Stomach smooth muscle (tissue), 2 donors: ENCODE results near the gene CD38.
A peak's percentile ranks its signal among the peaks of the same experiment; 100 is the strongest.

Experiments
- H3K27ac ChIP-seq: one replicate; pipeline ENCODE4 v1.7.0; 2013; ENCODE audit warnings: mild to moderate bottlenecking, low read length, inconsistent platforms
- H3K27me3 ChIP-seq, 2 donors: one replicate each; pipeline ENCODE4 v1.7.0; 2013; ENCODE audit warnings: low read length in 2 of 2; ENCODE audit not compliant: insufficient read depth in 2 of 2, control insufficient read depth in 1 of 2
- H3K36me3 ChIP-seq, 2 donors: one replicate each; pipeline ENCODE4 v1.7.0; 2013; ENCODE audit warnings: low read length in 2 of 2; ENCODE audit not compliant: control insufficient read depth in 2 of 2, insufficient read depth in 2 of 2
- H3K4me1 ChIP-seq: one replicate; pipeline ENCODE4 v1.7.0; 2013; ENCODE audit warnings: low read length; ENCODE audit not compliant: control insufficient read depth, insufficient read depth
- H3K4me3 ChIP-seq, 2 donors: one replicate each; pipeline ENCODE4 v1.7.0; 2013; ENCODE audit warnings: low read length in 2 of 2
- H3K9ac ChIP-seq, 2 donors: one replicate each; pipeline ENCODE4 v1.7.0; 2013; ENCODE audit warnings: low read length in 2 of 2, mild to moderate bottlenecking in 1 of 2
- H3K9me3 ChIP-seq, 2 donors: one replicate each; pipeline ENCODE4 v1.7.0; 2013; ENCODE audit warnings: low read length in 2 of 2; ENCODE audit not compliant: control insufficient read depth in 2 of 2
- donor health status: healthy.
- donor health status: Pancreatic carcinoma.

CD38 gene

DNA sequence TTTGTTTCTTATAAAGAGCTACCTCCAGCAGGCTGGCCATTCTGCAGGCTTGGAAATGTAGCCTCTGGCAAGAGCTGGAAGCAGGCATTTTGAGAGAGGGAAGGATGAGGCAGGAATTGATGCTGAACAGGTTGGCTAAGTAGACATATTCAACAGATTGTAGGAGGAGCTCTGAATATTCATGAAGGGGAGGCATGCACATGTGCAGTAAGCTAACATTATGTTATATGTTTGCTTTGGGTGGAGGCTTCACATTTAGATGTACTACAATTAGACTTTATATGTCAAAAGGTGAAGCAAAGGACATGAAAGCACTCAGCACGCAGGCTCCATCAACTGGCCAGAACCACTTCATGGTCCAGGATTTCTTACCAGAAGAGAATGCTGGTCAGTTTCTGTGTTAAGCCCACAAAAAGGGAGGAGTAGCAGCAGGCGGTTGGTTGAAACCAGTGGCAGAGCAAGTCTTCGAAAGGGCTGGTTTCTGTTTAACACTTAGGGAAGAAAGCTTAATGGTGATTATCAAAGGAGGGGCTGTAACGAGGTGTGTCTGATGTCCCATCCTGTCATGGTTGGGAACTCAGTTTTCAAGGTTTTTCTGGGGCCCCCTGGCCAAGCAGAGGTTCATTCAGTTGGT, 105.6 kb downstream of the CD38 start:
- Histone ChIP-seq H3K27ac (no peak overlapping the region), H3K9me3 (no peaks in the 10 kb centered on the region), H3K4me3 (no peak overlapping the region), H3K27me3 (no peaks in the 10 kb centered on the region), H3K4me1 (peaks cover 7% of the 10 kb centered on the region), H3K9ac (no peak overlapping the region), H3K36me3 (no peaks in the 10 kb centered on the region)

DNA sequence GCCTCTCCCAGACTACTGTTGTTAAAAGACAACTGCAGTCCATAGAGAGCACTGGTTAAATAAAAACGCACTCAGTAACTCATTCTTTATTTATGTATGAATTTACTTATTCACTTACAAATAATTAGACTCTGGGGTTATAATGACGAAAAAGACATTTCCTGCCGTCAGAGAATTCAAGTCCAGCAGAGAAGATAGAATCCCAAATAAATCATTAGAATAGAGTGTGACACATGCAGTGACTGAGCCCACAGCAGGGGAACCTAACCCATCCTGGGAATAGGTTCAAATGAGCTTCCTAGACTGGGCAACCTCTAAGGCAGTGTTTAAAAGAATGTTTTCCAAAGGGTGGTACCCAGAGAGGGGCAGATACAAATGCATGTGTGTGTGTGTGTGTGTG, 106.5 kb downstream of the CD38 start:
- no peaks in the 10 kb centered on the region for H3K9me3 ChIP-seq
- peaks cover 7% of the 10 kb centered on the region for H3K4me1 ChIP-seq
- H3K36me3 ChIP-seq = no peaks in the 10 kb centered on the region
- no peaks in the 10 kb centered on the region for H3K27me3 ChIP-seq
- H3K9ac ChIP-seq = no peak overlapping the region
- no peak overlapping the region for H3K27ac ChIP-seq
- no peak overlapping the region for H3K4me3 ChIP-seq

DNA sequence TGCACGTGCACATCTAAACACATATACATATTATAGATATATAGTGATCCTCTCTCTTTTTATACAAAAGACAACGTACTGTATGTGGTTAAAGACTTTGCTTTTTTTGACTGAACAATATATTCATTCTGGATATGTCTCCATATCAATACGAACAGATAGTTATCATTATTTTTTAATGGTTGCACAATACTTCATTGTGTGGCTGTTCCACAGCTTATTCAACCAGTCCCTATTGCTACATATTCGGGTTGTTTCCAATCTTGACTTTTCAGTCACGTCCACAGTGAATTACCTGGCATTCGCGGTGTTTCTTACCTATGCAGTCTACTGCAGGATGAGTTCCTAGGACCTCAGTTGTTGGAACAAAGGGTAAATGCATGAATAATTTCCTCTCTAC, 107.3 kb downstream of the CD38 start:
- H3K36me3 ChIP-seq = no peaks in the 10 kb centered on the region
- no peak overlapping the region for H3K9ac ChIP-seq
- no peak overlapping the region for H3K4me3 ChIP-seq
- peaks cover 7% of the 10 kb centered on the region for H3K4me1 ChIP-seq
- H3K27ac ChIP-seq = no peak overlapping the region
- no peaks in the 10 kb centered on the region for H3K27me3 ChIP-seq
- no peaks in the 10 kb centered on the region for H3K9me3 ChIP-seq

DNA sequence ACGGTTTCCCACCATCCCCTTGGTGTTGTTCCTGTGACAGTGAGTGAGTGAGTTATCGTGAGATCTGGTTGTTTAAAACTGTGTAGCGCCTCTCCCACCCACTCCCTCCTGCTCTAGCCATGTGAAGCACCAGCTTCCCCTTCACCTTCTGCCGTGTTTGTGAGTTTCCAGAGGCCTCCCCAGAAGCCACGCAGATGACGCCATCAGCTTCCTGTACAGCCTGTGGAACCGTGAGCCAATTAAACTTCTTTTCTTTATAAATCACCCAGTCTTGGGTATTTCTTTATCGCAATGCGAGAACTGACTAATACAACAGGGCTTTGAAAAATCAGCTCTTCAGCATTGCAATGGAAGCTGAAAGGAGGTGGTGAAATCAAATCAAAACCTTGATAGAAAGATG, 110.4 kb downstream of the CD38 start:
- H3K27me3 ChIP-seq = no peaks in the 10 kb centered on the region
- H3K4me1 ChIP-seq = peaks cover 3% of the 10 kb centered on the region
- no peaks in the 10 kb centered on the region for H3K9me3 ChIP-seq
- no peaks in the 10 kb centered on the region for H3K36me3 ChIP-seq
- no peak overlapping the region for H3K4me3 ChIP-seq
- H3K9ac ChIP-seq = no peak overlapping the region
- H3K27ac ChIP-seq = no peak overlapping the region

DNA sequence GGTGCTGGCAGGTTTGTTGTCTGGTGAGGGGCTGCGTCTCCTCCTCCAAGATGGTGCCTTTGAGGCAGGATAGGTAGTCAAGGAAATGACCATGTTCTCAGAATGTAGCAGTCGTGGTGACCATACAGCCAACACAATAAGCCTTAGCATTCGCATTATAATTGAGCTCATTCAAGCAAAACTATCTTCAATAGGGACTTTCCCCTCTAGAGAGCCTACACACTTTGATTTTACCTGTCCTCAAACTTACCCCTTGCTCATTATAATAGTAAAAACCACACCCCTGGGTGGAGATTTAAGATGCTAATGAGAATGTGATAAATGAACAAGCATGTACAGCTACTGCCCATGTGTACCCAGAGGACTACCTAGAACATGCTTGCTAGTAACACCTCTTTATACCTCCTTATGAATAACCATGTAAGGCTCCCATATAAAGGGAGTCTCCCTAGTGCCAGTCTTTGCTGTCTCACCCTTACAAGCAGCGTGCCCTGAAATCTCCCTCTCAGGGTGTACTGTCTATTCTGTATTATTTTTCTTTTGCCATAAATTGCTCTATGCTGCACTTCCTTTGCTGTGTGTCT, 112.2 kb downstream of the CD38 start:
- H3K36me3 ChIP-seq = no peaks in the 10 kb centered on the region
- H3K9me3 ChIP-seq = no peaks in the 10 kb centered on the region
- no peak overlapping the region for H3K4me3 ChIP-seq
- H3K27ac ChIP-seq = no peak overlapping the region
- peaks cover 8% of the 10 kb centered on the region for H3K4me1 ChIP-seq
- no peaks in the 10 kb centered on the region for H3K27me3 ChIP-seq
- no peak overlapping the region for H3K9ac ChIP-seq

DNA sequence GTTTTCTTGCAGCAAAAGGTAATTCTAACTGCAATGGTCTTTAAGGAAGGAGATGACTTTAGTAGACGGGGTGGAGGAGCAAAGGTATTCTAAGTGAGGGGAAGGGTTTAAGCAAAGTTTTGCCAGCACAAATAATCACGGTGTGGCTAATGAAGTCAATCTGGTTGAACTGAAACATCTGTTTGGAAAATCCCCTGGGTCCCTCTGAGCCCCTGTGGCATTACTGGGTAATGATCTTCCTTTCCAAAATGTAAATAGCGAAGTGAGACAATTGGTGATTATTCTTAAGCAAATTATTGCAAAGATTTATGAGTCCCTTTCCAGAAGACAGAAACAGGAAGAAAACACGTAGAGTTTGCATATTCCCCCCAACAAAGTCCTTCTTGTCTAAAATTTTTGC, 113.2 kb downstream of the CD38 start:
- H3K9me3 ChIP-seq = no peaks in the 10 kb centered on the region
- H3K27ac ChIP-seq = no peak overlapping the region
- peaks cover 12% of the 10 kb centered on the region for H3K4me1 ChIP-seq
- no peaks in the 10 kb centered on the region for H3K27me3 ChIP-seq
- H3K4me3 ChIP-seq = no peak overlapping the region
- H3K36me3 ChIP-seq = no peaks in the 10 kb centered on the region
- no peak overlapping the region for H3K9ac ChIP-seq

DNA sequence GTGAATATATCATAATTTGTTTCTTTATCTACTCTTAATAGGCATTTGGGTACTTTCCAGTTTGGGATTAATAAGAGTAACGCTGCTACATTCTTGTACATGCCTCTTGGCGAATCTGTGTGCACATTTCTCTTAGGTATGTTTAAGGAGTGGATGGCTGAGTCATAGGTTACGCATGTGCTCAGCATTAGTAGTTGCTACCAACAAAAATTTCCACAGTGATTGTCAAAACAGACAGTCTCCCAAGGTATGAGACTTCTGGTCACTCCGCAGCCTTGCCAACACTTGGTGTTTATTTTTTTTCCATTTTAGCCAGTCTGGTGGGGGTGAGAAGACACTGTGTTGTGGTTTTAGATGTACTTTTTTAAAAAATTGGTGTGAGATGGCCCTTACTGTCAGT, 115.8 kb downstream of the CD38 start:
- no peaks in the 10 kb centered on the region for H3K36me3 ChIP-seq
- H3K4me3 ChIP-seq = no peak overlapping the region
- no peaks in the 10 kb centered on the region for H3K9me3 ChIP-seq
- peaks cover 17% of the 10 kb centered on the region for H3K4me1 ChIP-seq
- H3K9ac ChIP-seq = no peak overlapping the region
- no peaks in the 10 kb centered on the region for H3K27me3 ChIP-seq
- H3K27ac ChIP-seq = peak overlapping the region; percentile 49

DNA sequence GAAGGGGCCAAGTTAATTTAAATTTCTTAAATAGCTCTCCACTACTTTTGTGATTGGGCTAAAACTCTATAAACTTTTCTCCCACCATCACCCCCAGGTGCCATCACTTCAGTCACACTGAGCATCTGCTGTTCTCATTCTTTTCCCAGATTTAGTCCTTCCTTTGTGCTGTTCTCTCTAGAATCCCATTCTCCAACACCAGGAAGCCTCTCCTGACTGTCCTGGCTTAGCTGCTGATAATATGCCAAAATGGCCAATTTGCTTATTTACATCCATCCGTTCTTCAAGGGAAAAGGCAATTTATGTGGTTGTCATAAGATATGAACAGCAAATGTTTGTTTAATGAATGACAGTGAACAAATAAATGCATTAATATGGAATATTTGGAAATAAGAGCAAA, 116.3 kb downstream of the CD38 start:
- H3K9me3 ChIP-seq = no peaks in the 10 kb centered on the region
- H3K27ac ChIP-seq = peak overlapping the region; percentile 49
- H3K4me1 ChIP-seq = peaks cover 17% of the 10 kb centered on the region
- no peak overlapping the region for H3K9ac ChIP-seq
- no peaks in the 10 kb centered on the region for H3K27me3 ChIP-seq
- no peaks in the 10 kb centered on the region for H3K36me3 ChIP-seq
- H3K4me3 ChIP-seq = no peak overlapping the region

DNA sequence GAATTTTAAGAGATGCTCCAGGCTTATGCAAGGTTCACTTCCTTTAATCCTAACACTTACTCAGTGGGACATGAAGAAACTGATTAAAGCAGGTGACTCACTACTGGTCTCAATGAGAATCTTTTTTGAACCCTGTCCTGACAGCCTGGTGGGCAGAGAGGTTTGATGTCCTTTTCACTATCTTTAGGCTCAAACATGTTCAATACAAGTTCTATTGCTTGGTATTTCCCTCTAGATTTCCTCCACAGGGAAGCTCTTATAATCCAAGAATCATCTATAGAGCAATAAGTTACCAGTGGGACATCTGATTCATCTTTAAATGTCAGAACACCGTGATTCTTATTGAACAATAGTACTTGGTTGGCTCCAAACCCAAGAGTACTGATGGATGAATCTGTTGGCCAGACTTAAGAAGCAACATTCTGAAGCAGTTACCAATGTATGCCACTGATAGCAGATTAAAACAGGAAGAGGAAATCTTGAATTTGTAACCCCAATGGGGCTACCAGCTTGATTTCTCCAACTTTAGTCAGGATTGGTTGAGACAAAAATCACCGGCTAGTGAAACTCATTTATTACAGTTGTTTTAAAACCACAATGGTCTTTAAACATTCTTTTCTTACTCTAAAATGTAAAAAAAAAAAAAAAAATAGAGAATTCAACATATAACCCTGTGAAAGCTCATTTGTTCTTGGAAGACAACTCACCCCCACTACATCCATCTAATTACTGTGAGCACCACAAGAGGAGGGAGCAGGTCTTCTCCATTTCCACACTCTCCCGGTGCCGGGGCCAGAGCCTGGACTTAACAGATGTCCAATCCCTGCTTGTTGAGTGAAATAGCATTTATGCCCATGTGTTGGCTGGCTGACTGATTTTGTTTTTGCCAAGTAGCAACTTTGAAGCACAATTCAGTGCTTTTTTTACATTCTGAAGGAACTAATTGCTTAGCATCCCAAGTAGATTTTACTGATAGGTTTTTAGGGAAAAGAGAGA, 117.1 kb downstream of the CD38 start:
- H3K9me3 ChIP-seq = no peaks in the 10 kb centered on the region
- H3K4me1 ChIP-seq = peaks cover 17% of the 10 kb centered on the region
- no peaks in the 10 kb centered on the region for H3K36me3 ChIP-seq
- H3K27ac ChIP-seq = no peak overlapping the region
- H3K4me3 ChIP-seq = no peak overlapping the region
- no peaks in the 10 kb centered on the region for H3K27me3 ChIP-seq
- no peak overlapping the region for H3K9ac ChIP-seq

DNA sequence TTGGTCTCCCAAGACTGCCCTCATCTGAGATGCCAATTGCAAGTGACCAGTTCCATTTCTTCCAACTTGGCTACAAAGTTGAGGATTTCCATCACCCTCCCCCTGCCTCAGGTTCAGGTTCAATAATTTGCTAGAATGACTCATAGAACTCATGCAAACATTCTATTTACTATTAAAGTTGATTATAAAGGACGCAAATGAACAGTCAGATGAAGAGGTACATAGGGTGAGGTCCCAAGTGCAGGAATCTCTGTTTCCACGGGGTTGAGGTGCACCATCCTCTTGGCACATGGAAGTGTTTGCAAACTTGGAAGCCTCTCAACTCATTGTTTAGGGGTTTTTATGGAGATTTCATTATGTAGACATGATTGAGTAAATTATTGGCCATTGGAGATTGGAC, 119.4 kb downstream of the CD38 start:
- Histone ChIP-seq H3K9ac (no peak overlapping the region), H3K27me3 (no peaks in the 10 kb centered on the region), H3K9me3 (no peaks in the 10 kb centered on the region), H3K36me3 (no peaks in the 10 kb centered on the region), H3K27ac (no peak overlapping the region), H3K4me1 (peaks cover 17% of the 10 kb centered on the region), H3K4me3 (no peak overlapping the region)
